GM18858 (cell line): ENCODE data around the gene ZNF273.
A peak's percentile ranks its signal among the peaks of the same experiment; 100 is the strongest.
"Not testable (repeated sequence)": the region's sequence is repeated elsewhere in the genome, so short reads cannot be mapped to it uniquely, and the experiment has no call there.

ENCODE experiments used
- ATAC-seq: cut with Tn5 transposase; IDR thresholded peaks from one replicate; pipeline ENCODE4 v1.9.1; 2021; ENCODE audit not compliant: unreplicated experiment

Gene ZNF273

DNA sequence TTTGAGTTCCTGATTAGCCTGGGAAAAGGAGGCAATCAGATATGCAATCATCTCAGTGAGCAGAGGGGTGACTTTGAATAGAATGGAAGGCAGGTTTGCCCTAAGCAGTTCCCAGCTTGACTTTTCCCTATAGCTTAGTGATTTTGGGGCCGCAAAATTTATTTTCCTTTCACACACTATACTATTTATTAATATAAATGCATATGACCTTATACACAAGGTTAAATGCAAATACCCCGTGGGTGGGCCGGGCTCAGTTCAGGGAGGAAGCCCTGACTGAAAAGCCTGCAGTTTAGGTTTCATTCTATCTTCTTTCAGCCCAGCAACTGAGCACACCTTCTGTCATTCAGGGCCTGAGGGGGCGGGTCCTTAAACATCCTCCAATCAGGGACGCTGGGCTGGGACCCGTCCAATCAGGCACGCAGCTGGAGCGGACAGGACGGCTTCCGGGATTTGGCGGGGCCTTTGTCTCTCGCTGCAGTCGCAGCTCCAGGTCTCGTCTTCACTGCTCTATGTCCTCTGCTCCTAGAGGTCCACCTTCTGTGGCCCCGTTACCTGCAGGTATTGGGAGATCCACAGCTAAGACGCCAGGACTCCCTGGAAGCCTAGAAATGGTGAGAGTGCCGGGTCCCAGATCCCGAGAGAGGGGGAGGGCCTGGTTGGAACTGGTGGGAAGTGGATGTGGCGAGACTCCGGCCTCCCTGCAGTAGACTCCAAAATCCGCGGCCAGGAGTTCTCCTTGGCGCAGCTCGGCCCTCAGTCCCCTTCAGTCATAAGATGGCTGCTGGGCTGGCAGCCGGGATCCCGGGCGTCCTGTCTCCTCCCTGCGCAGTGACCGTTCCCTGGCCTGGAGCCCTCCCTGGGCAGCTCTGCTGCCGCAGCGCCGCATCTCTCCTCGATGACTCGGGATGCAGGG, at the start of gene ZNF273:
Gene ZNF273, plus strand, starts transcription at position 468 of the 916 bp plus-strand sequence. Its CDS starts 45 bp downstream, at position 513.
- ATAC-seq, result peak; percentile 98

DNA sequence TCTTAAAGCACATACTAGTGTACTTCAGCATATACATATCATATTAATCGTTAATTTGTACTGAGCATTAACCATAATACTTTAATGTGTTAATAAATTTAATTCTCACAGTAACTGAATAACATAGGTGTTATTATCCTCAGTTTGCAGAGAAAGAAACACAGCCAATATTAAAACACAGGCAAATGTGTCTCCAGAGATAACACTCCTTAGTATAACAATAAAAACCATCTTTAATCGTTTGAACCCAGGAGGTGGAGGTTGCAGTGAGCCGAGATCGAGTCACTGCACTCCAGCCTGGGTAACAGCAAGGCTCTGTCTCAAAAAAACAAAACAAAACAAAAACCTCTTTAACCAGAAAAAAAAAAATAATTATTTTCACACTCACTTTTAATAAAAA, 49.4 kb upstream of the ZNF273 start:
- no peak for ATAC-seq

GRCh38 chr7:64854969-64855368, 48.1 kb upstream of the ZNF273 start:
- no peak for ATAC-seq

DNA sequence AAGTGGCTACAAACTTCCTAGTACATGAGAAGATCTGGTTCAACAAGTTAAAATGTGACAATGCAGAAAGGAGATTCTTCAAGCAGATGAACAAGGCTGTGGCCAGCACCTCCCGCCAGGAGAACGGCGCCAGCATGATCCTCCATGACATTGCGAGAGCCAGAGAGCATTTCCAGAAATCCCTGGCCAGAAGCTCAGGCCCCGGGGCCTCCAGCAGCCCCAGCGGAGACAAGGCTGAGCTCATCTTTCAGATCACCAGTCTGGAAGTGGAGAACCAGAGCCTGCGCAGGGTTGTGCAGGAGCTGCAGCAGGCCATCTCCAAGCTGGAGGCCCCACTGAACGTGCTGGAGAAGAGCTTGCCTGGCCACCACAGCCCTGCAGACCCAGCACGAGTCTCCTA, 40.1 kb upstream of the ZNF273 start:
- ATAC-seq, result no peak

DNA sequence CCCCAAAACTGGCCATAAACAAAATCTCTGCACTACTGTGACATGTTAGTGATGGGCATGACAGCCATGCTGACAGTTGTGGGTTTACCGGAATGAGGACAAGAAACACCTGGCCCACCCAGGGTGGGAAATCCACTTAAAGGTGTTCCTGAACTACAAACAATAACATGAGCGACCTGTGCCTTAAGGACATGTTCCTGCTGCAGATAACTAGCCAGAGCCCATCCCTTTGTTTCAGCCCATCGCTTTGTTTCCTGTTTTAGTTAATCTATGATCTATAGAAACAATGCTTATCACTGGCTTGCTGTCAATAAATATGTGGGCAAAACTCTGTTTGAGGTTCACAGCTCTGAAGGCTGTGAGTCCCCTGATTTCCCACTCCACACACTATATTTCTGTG, 39.5 kb upstream of the ZNF273 start:
- not testable (repeated sequence) for ATAC-seq

GRCh38 chr7:64863969-64864368, 39.1 kb upstream of the ZNF273 start:
- no peak for ATAC-seq

DNA sequence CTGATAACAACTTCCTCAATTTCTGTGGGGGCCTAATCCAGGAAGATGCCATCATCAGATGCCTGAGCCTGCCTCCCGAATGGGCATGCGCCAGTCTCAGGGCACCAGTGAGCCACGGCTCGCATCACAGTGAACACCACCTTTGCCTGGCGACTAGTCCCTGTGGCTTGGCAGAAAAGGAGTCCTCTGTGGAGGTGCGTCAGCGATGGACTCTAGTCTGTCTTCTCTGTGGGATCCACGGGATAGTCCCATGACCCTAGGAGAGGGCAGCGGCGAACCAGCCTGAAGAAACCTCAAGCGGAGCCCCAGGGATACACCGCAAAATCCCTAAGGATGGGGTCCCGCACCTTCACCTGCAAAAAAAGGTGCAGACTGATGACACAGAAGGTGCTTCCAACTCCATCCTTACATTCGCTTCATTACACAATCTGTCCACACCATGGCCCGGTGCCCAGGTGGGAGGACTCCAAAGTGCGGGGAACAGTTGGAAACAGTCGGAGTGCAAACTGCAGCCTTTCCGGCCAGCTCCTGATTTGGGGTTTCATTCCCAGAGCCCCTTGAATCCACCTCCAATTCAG, 35.1 kb upstream of the ZNF273 start:
- no peak for ATAC-seq

- no peak for ATAC-seq
Observed at GRCh38 chr7:64868499-64868898, 34.6 kb upstream of the ZNF273 start.

- ATAC-seq, result no peak
Observed at GRCh38 chr7:64869121-64869725, 33.9 kb upstream of the ZNF273 start.

DNA sequence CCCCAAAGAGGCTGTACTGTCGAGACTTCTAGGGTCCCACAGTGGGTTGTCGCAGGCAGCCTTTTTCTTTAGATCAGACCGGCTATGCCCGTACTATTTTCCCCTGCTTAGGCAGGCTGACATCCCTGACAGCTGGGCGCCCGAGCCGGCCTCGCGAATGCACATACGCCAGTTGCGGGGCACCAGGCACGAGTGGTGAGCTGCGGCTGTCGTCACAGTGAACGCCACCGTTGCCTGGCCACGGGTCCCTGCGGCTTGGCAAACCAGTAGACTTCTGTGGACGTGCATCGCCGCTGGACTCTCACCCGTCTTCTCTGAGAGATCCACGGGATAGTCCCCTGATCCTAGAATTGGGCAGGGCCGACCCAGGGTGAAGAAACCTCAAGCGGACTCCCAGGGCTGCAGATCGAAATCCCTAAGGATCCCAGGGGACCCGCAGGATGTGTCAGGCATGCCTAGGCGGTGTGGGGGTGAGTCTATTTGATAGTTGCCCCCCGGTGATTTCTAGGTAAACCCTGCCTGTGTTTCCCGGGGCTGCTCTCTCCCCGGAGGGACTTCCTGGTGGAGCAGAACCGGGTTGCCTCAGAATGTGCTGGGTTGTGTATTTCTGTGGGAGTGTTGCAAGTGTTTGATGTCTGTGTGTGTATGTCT, 33.0 kb upstream of the ZNF273 start:
- ATAC-seq, result no peak

DNA sequence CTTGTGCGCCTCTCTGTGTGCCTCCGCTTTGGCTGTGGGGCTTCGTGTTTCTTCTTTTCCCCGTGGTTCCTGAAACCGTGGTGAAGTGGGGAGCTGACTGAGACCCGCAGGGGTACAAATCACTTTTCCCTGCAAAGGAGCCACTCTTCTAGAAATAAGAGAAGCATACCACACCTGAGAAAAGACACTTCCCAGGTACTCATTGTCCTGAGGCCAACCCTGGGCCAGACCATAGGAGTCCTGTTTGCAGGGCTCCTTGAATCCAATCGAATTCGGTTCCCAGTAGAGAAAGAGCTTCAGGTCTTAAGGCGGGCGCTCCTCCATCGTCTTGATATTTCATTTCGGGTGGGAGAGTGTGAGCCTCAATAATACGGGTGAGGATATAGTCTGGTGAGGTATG, 32.4 kb upstream of the ZNF273 start:
- ATAC-seq, result no peak

GRCh38 chr7:64871761-64872160, 31.3 kb upstream of the ZNF273 start:
- ATAC-seq, result no peak

DNA sequence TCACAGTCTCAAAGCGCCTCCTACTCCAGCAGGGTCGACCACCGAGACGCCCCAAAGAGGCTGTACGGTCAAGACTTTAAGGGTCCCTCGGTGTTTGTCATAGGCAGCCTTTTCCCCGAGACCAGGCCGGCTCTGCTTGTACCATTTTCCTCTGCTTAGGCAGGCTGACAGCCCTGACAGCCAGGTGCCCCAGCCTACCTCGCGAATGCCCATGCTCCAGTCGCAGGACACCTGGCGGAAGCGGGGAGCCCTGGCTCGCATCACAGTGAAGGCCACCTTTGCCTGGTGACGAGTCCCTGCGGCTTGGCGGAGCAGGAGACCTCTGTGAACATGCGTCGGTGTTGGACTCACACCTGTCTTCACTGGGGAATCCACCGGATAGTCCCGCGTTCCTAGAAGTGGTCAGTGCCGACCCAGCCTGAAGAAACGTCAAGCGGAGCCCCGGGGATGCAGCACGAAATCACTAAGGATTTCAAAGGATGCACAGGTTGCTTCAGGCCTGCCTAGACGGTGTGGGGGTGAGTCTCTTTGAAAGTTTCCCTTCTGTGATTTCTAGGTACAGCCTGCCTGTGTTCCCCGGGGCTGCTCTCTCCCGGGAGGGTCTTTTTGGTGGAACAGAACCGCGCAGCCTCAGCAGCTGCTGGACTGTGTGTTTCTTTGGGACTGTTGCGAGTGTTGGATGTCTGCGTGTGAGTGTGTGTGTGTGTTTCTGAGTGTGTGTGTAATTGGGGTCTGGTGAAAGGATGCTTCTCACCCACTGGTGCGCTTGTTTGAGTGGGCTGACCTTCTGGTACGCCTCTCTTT, 30.5 kb upstream of the ZNF273 start:
- ATAC-seq, result no peak

DNA sequence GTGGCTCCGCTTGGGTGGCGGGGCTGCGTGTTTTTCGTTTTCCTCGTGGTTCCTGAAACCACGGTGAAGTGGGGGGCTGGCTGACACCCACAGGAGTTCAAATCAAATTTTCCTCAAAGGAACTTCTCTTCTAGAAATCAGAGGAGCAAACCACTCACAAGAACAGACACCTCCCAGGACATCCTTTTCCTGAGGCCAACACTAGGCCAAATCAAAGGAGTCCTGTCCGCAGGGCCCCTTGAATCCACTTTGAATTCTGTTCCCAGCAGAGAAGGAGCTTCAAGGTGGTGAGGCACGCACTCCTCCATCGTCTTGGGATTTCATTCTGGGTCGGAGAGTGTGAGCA, 29.9 kb upstream of the ZNF273 start:
- no peak for ATAC-seq

GRCh38 chr7:64873517-64873916, 29.6 kb upstream of the ZNF273 start:
- no peak for ATAC-seq

- no peak for ATAC-seq
Observed at GRCh38 chr7:64874114-64874513, 29.0 kb upstream of the ZNF273 start.

DNA sequence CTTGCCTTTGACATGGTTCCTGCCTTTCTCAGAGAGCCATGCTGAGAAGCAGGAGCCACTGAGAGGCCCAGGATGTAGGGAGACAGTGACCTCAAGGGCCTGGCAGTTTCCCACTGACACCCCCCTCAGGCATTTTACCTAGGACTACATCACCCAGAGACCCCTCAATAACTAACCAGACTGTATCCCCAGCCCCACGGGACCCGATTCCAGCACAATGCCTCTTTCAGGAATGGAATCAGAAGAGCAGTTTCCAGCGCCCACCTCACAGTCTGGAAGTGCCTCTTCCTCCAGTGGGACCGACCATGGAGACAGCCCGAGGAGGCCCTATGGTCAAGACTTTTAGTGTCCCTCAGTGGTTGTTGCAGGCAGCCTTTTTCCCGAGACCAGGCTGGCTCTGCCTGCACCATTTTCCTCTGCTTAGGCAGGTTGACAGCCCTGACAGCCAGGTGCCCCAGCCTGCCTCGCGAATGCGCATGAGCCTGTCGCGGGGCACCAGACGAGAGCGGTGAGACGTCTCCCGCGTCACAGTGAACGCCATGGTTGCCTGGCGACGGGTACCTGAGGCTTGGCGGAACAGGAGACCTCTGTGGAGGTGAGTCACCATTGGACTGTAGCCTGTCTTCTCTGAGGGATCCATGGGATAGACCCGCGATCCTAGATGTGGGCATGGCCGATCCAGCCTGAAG, 28.4 kb upstream of the ZNF273 start:
- ATAC-seq, result no peak

- ATAC-seq, result no peak
Observed at GRCh38 chr7:64875258-64875657, 27.8 kb upstream of the ZNF273 start.

DNA sequence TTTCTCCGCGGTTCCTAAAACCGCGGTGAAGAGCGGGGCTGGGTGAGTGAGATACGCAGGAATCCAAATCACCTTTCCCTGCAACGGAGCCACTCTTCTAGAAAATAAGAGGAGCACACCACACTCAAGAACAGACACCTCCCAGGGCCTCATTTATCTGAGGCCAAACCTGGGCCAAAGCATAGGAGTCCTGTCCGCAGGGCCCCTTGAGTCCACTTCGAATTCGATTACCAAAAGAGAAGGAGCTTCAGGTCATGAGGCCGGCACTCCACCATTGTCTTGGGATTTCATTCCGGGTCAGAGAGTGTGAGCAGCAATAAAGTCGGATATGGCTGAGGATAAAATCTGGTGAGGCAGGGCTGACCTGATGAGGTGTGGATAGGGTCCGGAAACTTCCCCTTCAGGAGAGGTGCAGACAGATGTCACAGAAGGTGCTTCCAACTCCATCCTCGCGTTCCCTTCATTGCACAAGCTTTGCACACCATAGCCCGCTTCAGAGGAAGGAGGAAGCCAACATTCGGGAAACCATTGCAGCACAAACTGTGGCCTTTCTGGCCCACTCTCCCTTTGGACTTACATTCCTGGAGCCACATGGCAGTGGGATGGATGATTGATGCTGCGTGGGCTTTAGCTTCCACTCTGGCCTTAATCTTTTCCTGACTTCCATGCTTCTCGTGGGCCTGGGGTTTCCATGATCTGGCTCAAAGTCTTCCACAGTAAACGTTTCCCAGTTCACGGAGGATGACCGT, 27.2 kb upstream of the ZNF273 start:
- ATAC-seq, result no peak
